DND-41 (cell line): Measurements from ENCODE around the gene COPS8.
A peak's percentile ranks its signal among the peaks of the same experiment; 100 is the strongest.

Experiments
- ATAC-seq: fragments of 200-7000 bp; cut with Tn5 transposase; 3 replicates; pipeline ENCODE4 v1.9.1; 2021; ENCODE audit warnings: low read depth; ENCODE audit not compliant: insufficient read depth
- DNase-seq: peaks from one replicate; pipeline ENCODE4 v3.0.0-alpha.2; 2020
- H2AFZ ChIP-seq: 2 replicates; pipeline ENCODE4 v1.6.0; 2012; ENCODE audit warnings: low read depth, low read length
- H3K27ac ChIP-seq: 2 replicates; pipeline ENCODE4 v1.5.1; 2012; ENCODE audit warnings: low read length, inconsistent platforms
- H3K27me3 ChIP-seq: fragments of 200-600 bp; sonication (generic); 2 replicates; pipeline ENCODE4 v1.6.0; 2012; ENCODE audit warnings: low read length, mild to moderate bottlenecking, inconsistent platforms; ENCODE audit not compliant: insufficient read depth, poor library complexity
- H3K36me3 ChIP-seq: 2 replicates; pipeline ENCODE4 v1.5.1; 2012; ENCODE audit warnings: low read length, inconsistent platforms; ENCODE audit not compliant: insufficient read depth
- H3K4me1 ChIP-seq: 2 replicates; pipeline ENCODE4 v1.5.1; 2012; ENCODE audit warnings: mild to moderate bottlenecking, low read length; ENCODE audit not compliant: insufficient read depth
- H3K4me2 ChIP-seq: 2 replicates; pipeline ENCODE4 v1.6.0; 2012; ENCODE audit warnings: mild to moderate bottlenecking, moderate library complexity, low read length, inconsistent platforms; ENCODE audit not compliant: insufficient read depth
- H3K4me3 ChIP-seq, 2 experiments: fragments of 200-600 bp in 1 of 2; shearing (Covaris generic) in 1 of 2; 2 replicates each; pipeline ENCODE4 v1.5.1; 2012 to 2016; ENCODE audit warnings: inconsistent platforms in 2 of 2, low read length in 2 of 2, mild to moderate bottlenecking in 2 of 2, low read depth in 1 of 2, moderate library complexity in 1 of 2
- H3K79me2 ChIP-seq: 2 replicates; pipeline ENCODE4 v1.6.0; 2012; ENCODE audit warnings: low read length, inconsistent platforms; ENCODE audit not compliant: insufficient read depth
- H3K9ac ChIP-seq: 2 replicates; pipeline ENCODE4 v1.6.0; 2012; ENCODE audit warnings: low read depth, mild to moderate bottlenecking, inconsistent platforms, low read length, moderate library complexity
- H3K9me3 ChIP-seq: 2 replicates; pipeline ENCODE4 v1.5.1; 2012; ENCODE audit warnings: low read length, moderate library complexity, mild to moderate bottlenecking, inconsistent platforms; ENCODE audit not compliant: insufficient read depth, severe bottlenecking
- H4K20me1 ChIP-seq: 2 replicates; pipeline ENCODE4 v1.6.0; 2012; ENCODE audit warnings: low read length; ENCODE audit not compliant: insufficient read depth
- EZH2 ChIP-seq: IDR thresholded peaks from 3 replicates; pipeline ENCODE4 v1.6.1; 2012; ENCODE audit warnings: borderline replicate concordance, low read depth, mild to moderate bottlenecking, moderate library complexity, low read length, inconsistent platforms; ENCODE audit not compliant: severe bottlenecking
- TF ChIP-seq, protein P1 (sequence below): IDR thresholded peaks from 2 replicates; pipeline ENCODE4 v1.5.1; 2012; ENCODE audit warnings: borderline replicate concordance, low read length, moderate library complexity, mild to moderate bottlenecking; ENCODE audit not compliant: poor library complexity, severe bottlenecking; ENCODE audit errors: extremely low read depth

COPS8 gene

DNA sequence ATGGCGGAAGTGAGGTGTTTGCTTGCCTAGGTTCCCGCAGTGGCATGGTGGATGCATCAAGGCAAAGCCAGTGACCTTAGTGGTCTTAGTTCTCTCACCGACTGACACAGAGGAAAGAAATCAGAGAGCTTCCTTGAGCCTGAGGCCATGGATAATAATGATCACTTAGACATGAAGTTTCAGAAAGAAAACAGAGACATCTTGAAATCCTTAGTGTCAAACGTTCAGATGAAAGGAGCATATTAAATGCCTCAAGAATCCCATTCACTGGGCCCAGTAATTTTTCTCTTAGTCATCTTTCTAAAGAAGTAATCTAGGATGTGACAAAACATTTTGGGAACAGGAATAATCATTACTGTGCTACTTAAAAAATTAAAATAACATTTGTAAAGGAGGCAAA lies 35.2 kb downstream of the COPS8 start:
- H3K36me3 ChIP-seq: no peaks in the 10 kb centered on the region
- H2AFZ ChIP-seq: no peak overlapping the region
- no peaks in the 10 kb centered on the region for H4K20me1 ChIP-seq
- TF ChIP-seq, protein P1, sequence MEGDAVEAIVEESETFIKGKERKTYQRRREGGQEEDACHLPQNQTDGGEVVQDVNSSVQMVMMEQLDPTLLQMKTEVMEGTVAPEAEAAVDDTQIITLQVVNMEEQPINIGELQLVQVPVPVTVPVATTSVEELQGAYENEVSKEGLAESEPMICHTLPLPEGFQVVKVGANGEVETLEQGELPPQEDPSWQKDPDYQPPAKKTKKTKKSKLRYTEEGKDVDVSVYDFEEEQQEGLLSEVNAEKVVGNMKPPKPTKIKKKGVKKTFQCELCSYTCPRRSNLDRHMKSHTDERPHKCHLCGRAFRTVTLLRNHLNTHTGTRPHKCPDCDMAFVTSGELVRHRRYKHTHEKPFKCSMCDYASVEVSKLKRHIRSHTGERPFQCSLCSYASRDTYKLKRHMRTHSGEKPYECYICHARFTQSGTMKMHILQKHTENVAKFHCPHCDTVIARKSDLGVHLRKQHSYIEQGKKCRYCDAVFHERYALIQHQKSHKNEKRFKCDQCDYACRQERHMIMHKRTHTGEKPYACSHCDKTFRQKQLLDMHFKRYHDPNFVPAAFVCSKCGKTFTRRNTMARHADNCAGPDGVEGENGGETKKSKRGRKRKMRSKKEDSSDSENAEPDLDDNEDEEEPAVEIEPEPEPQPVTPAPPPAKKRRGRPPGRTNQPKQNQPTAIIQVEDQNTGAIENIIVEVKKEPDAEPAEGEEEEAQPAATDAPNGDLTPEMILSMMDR: no peak
- no peak for TF ChIP-seq EZH2
- no peak overlapping the region for H3K9ac ChIP-seq
- H3K4me1 ChIP-seq: no peaks in the 10 kb centered on the region
- no peak overlapping the region for H3K4me3 ChIP-seq
- H3K27ac ChIP-seq: no peak overlapping the region
- no peaks in the 10 kb centered on the region for H3K27me3 ChIP-seq
- DNase-seq: no peak
- no peak overlapping the region for H3K4me2 ChIP-seq
- no peak for ATAC-seq
- H3K9me3 ChIP-seq: no peaks in the 10 kb centered on the region
- H3K79me2 ChIP-seq: no peaks in the 10 kb centered on the region

DNA sequence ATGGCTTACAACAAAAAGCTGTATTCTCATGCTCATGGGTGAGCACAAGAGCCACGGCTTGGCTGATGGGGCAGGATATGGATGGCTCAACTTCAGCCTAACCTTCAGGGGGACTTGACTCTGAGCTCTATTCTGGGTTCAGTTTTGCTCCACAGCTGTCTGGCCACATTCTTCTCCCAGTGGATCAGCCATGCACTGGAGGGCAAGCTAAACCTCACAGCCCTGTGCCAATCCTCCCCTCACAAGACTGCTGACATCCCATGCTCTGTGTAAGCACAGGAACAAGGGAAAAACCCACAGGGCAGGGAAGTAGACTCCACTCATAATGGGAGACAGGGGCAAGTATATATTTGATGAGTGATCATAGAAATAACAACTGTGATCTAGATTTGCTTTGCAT lies 35.6 kb downstream of the COPS8 start:
- H3K9ac ChIP-seq: no peak overlapping the region
- no peak for ATAC-seq

DNA sequence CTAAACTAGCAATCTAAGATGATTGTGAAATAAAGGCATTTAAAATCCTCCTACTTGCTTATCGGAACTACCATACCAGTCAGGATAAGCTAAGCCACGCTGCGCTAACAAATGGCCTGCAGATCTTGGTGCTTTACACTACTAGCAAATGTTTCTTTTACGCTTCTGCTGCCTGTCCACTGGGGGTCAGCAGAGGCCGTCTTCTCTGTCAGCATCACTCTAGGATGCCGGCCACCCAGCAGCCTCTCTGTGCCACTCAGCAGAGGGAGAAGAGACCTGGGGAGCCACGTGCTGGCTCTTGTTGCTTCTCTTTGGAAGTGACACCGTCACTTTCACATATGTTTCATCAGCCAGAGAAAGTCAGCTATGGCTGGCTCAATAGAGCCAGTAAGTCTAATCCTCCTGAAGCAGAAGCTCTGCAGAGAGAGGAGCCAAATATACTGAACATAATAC lies 36.6 kb downstream of the COPS8 start:
- H3K4me1 ChIP-seq: no peaks in the 10 kb centered on the region
- TF ChIP-seq, protein P1: peak; percentile 67
- no peak for TF ChIP-seq EZH2
- H3K36me3 ChIP-seq: no peaks in the 10 kb centered on the region
- H3K79me2 ChIP-seq: no peaks in the 10 kb centered on the region
- no peak overlapping the region for H3K4me2 ChIP-seq
- H4K20me1 ChIP-seq: no peaks in the 10 kb centered on the region
- no peak overlapping the region for H3K9ac ChIP-seq
- no peaks in the 10 kb centered on the region for H3K9me3 ChIP-seq
- H3K27me3 ChIP-seq: no peaks in the 10 kb centered on the region
- ATAC-seq (peak; percentile 90), DNase-seq (peak; percentile 60)
- no peak overlapping the region for H3K4me3 ChIP-seq
- no peak overlapping the region for H2AFZ ChIP-seq
- H3K27ac ChIP-seq: no peak overlapping the region

More for the DNA sequence above, 35.6 kb downstream of the COPS8 start:
- no peak for DNase-seq
- no peak overlapping the region for H3K27ac ChIP-seq
- no peak for TF ChIP-seq EZH2
- TF ChIP-seq, protein P1: no peak
- H2AFZ ChIP-seq: no peak overlapping the region
- no peaks in the 10 kb centered on the region for H4K20me1 ChIP-seq
- no peaks in the 10 kb centered on the region for H3K36me3 ChIP-seq
- no peaks in the 10 kb centered on the region for H3K9me3 ChIP-seq
- no peak overlapping the region for H3K4me2 ChIP-seq
- no peaks in the 10 kb centered on the region for H3K4me1 ChIP-seq
- H3K4me3 ChIP-seq: no peak overlapping the region
- no peaks in the 10 kb centered on the region for H3K79me2 ChIP-seq
- no peaks in the 10 kb centered on the region for H3K27me3 ChIP-seq

DNA sequence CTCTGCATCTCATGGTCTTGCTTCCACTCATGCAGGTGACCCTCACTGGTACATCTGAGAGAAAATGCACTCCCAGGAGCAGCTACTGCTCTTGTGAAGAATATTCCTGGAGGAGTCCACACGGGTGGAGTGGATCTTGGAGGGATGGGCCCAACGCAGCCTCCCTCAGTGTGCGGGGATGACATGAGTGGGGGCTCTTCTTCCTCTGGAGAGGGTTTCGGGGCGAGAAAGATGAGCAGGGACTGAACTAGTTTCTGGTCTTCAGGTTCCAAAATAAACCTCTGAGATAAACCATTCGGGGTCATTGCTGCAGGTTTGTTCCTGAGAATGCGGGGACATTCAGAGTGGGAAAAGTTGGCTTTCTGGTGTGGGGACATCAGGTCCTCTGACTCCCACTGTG lies 39.1 kb downstream of the COPS8 start:
- ATAC-seq (no peak), DNase-seq (no peak)
- Histone ChIP-seq H3K4me3 (no peak overlapping the region), H3K9me3 (peaks cover 2% of the 10 kb centered on the region), H3K79me2 (no peaks in the 10 kb centered on the region), H3K4me2 (no peak overlapping the region), H2AFZ (no peak overlapping the region), H3K27ac (no peak overlapping the region), H3K4me1 (no peaks in the 10 kb centered on the region), H3K27me3 (no peaks in the 10 kb centered on the region), H3K9ac (no peak overlapping the region), H3K36me3 (no peaks in the 10 kb centered on the region), H4K20me1 (no peaks in the 10 kb centered on the region)
- TF ChIP-seq EZH2: no peak
- TF ChIP-seq, protein P1: no peak
